Smooth muscle cell (in vitro differentiated cells): ENCODE measurements around the gene SDE2. TPM values are rescaled to one million over a fixed set of nuclear protein-coding genes. Genes with fewer than 3 reads are reported as not detected.

ENCODE experiments used
- DNase-seq: peaks from one replicate; lab custom pipeline; 2025; ENCODE audit not compliant: unreplicated experiment; lab: John Stamatoyannopoulos, UW
- H2AFZ ChIP-seq: fragments of 200-600 bp; sonication (generic); 2 replicates; pipeline ENCODE4 v1.6.0; 2016; ENCODE audit warnings: antibody characterized with exemption, low read depth, mild to moderate bottlenecking
- H3F3A ChIP-seq: fragments of 200-600 bp; sonication (generic); 2 replicates; pipeline ENCODE4 v1.6.0; 2017; ENCODE audit warnings: antibody characterized with exemption, low read depth
- H3K27ac ChIP-seq: fragments of 200-600 bp; sonication (generic); 2 replicates; pipeline ENCODE4 v1.5.1; 2016; ENCODE audit warnings: low read depth, mild to moderate bottlenecking
- H3K27me3 ChIP-seq: fragments of 200-600 bp; sonication (generic); 2 replicates; pipeline ENCODE4 v1.6.1; 2016; ENCODE audit warnings: low read depth, mild to moderate bottlenecking
- H3K36me3 ChIP-seq: fragments of 200-600 bp; sonication (generic); 2 replicates; pipeline ENCODE4 v1.5.1; 2016; ENCODE audit warnings: low read depth
- H3K4me1 ChIP-seq: fragments of 200-600 bp; sonication (generic); 2 replicates; pipeline ENCODE4 v1.5.1; 2016; ENCODE audit warnings: low read depth
- H3K4me2 ChIP-seq: fragments of 200-600 bp; sonication (generic); 2 replicates; pipeline ENCODE4 v1.6.0; 2016; ENCODE audit warnings: mild to moderate bottlenecking
- H3K4me3 ChIP-seq: fragments of 200-600 bp; sonication (generic); 2 replicates; pipeline ENCODE4 v1.5.1; 2016; ENCODE audit warnings: mild to moderate bottlenecking
- H3K79me2 ChIP-seq: fragments of 200-600 bp; sonication (generic); 2 replicates; pipeline ENCODE4 v1.6.0; 2016; ENCODE audit warnings: low read depth, mild to moderate bottlenecking
- H3K9ac ChIP-seq: fragments of 200-600 bp; sonication (generic); 2 replicates; pipeline ENCODE4 v1.6.0; 2016; ENCODE audit warnings: low read depth
- H3K9me3 ChIP-seq: fragments of 200-600 bp; sonication (generic); replicated peaks from 2 replicates; pipeline ENCODE4 v1.5.1; 2016; ENCODE audit warnings: low read depth
- H4K20me1 ChIP-seq: fragments of 200-600 bp; sonication (generic); 2 replicates; pipeline ENCODE4 v1.6.0; 2016; ENCODE audit warnings: low read depth
- WGBS: methylation state at CpG from one replicate; pipeline ENCODE4 v1.1.7; 2016; ENCODE audit warnings: low lambda C conversion rate; 5-methylcytosine and 5-hydroxymethylcytosine counted together
- polyA plus RNA-seq: library from polyadenylated mRNA; unstranded; fragments of >200 nt; fragmentation: Nextera tagmentation; extraction: Ambion mirVana; gene quantifications from 2 replicates; pipeline ENCODE4 v1.2.1, GENCODE V29; 2016
- total RNA-seq: library from RNA; depleted of rRNA; stranded (reverse); fragments of >200 nt; gene quantifications from 2 replicates; pipeline ENCODE4 v1.2.3, GENCODE V29; 2014
- TF ChIP-seq, protein P1 (sequence below): fragments of 200-600 bp; sonication (generic); IDR thresholded peaks from 2 replicates; pipeline ENCODE4 v1.5.1; 2017; ENCODE audit warnings: borderline replicate concordance, mild to moderate bottlenecking, antibody characterized with exemption; ENCODE audit not compliant: insufficient read depth, poor library complexity, severe bottlenecking

The SDE2 gene
- total and polyA plus RNA-seq, 2 experiments from 2014 or later: 20.2 to 30.5 TPM

GRCh38 chr1:226029568-226030225 lies 30.6 kb upstream of the SDE2 start:
- Histone ChIP-seq H3F3A (no peaks in the 10 kb centered on the region), H3K36me3 (no peaks in the 10 kb centered on the region), H3K4me3 (no peak overlapping the region), H3K9me3 (no peaks in the 10 kb centered on the region), H3K79me2 (no peaks in the 10 kb centered on the region), H3K9ac (no peak overlapping the region), H3K27ac (no peak overlapping the region), H3K4me2 (no peak overlapping the region), H4K20me1 (no peaks in the 10 kb centered on the region), H3K4me1 (no peaks in the 10 kb centered on the region), H3K27me3 (no peaks in the 10 kb centered on the region), H2AFZ (no peak overlapping the region)
- no peak for DNase-seq
- 94% methylated on average over 7 of the region's 7 CpGs for WGBS
- TF ChIP-seq, protein P1, sequence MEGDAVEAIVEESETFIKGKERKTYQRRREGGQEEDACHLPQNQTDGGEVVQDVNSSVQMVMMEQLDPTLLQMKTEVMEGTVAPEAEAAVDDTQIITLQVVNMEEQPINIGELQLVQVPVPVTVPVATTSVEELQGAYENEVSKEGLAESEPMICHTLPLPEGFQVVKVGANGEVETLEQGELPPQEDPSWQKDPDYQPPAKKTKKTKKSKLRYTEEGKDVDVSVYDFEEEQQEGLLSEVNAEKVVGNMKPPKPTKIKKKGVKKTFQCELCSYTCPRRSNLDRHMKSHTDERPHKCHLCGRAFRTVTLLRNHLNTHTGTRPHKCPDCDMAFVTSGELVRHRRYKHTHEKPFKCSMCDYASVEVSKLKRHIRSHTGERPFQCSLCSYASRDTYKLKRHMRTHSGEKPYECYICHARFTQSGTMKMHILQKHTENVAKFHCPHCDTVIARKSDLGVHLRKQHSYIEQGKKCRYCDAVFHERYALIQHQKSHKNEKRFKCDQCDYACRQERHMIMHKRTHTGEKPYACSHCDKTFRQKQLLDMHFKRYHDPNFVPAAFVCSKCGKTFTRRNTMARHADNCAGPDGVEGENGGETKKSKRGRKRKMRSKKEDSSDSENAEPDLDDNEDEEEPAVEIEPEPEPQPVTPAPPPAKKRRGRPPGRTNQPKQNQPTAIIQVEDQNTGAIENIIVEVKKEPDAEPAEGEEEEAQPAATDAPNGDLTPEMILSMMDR: no peak

DNA sequence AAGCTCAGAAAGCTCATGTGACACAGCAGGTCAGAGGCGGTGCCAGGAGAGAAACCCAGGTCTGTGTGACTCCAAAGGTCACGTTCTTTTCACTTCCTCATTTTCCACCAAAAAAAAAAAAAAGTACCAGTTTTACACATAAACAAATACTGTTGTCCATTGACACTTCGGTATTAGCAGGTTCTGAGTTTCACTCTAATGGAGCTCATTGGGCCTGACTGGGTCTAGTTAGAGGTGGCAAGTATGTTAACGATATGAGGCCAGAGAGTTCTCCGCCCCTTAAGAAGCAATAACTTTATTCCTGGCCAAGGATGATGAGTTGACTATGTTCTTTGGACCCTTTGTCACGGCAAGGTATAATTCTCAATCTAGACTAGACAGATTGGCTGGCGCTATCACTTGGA lies 30.0 kb upstream of the SDE2 start:
- H2AFZ ChIP-seq: no peak overlapping the region
- H3K27ac ChIP-seq: no peak overlapping the region
- H3F3A ChIP-seq: no peaks in the 10 kb centered on the region
- H3K9ac ChIP-seq: no peak overlapping the region
- no peak overlapping the region for H3K4me2 ChIP-seq
- H3K9me3 ChIP-seq: no peaks in the 10 kb centered on the region
- no peaks in the 10 kb centered on the region for H4K20me1 ChIP-seq
- H3K4me3 ChIP-seq: no peak overlapping the region
- H3K36me3 ChIP-seq: no peaks in the 10 kb centered on the region
- DNase-seq: no peak
- H3K79me2 ChIP-seq: no peaks in the 10 kb centered on the region
- no peaks in the 10 kb centered on the region for H3K4me1 ChIP-seq
- WGBS: 96% methylated on average over 7 of the region's 7 CpGs
- H3K27me3 ChIP-seq: no peaks in the 10 kb centered on the region
- TF ChIP-seq, protein P1: no peak

DNA sequence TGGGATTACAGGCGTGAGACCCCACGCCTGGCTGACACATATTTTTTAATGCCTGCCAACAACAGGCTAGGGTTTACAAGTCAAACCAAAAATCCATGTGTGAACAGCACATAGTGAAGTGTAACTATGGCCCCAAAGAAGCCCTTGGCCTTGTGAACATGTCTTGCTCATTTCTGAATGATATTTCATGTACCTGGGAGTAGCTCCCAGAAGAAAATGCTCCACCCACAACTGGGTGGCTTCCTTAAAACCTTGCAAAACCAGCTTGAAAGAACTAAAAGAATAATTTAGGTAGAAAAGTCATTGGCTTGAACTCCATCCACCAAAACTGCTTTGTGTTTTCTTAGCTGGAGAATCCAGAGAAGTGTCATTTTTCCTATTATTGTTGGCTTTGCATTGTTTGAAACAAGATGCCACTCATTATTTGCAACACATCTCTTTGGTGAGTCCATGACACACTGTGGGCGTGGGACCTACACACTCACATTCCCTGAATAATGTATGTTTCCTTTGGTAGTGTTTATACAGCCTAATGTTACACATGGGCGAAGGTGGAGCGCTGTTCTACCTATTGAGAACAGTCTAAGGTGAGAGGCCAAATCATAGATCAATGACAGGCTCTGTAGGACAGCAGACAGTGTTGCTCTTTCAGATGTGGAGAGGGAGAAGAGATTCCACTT lies 28.5 kb upstream of the SDE2 start:
- 95% methylated on average over 5 of the region's 5 CpGs for WGBS
- Histone ChIP-seq H3K9me3 (no peaks in the 10 kb centered on the region), H4K20me1 (no peaks in the 10 kb centered on the region), H3K9ac (no peak overlapping the region), H3K27me3 (no peaks in the 10 kb centered on the region), H3K27ac (peak overlapping the region; percentile 24), H3K4me1 (no peaks in the 10 kb centered on the region), H3K4me3 (no peak overlapping the region), H3F3A (no peaks in the 10 kb centered on the region), H2AFZ (no peak overlapping the region), H3K4me2 (no peak overlapping the region), H3K36me3 (no peaks in the 10 kb centered on the region), H3K79me2 (no peaks in the 10 kb centered on the region)
- TF ChIP-seq, protein P1: no peak
- no peak for DNase-seq
